HL-60 (cell line): ENCODE measurements around the gene CTIF.

ENCODE experiments used
- DNase-seq, 2 experiments: peaks; one replicate each; pipeline ENCODE4 v3.0.0-alpha.2; 2010 to 2020; ENCODE audit warnings: low read depth in 1 of 2, low spot score in 1 of 2
- H3K27ac ChIP-seq: fragments of 250-450 bp; sonication (Bioruptor Pico); replicated peaks from 2 replicates; pipeline ENCODE4 v1.5.1; 2020; ENCODE audit warnings: mild to moderate bottlenecking, moderate library complexity
- H3K27me3 ChIP-seq: fragments of 250-450 bp; sonication (Bioruptor Pico); 2 replicates; pipeline ENCODE4 v1.5.1; 2021; ENCODE audit warnings: mild to moderate bottlenecking, moderate library complexity; ENCODE audit not compliant: insufficient read depth, poor library complexity, severe bottlenecking
- H3K4me3 ChIP-seq: replicated peaks from 2 replicates; pipeline ENCODE4 v1.5.1; 2011; ENCODE audit warnings: mild to moderate bottlenecking, control low read depth, low read length; ENCODE audit not compliant: insufficient read depth
- GABPA ChIP-seq: IDR thresholded peaks from 2 replicates; pipeline ENCODE4 v1.6.1; 2012; ENCODE audit warnings: low read depth
- POLR2AphosphoS5 ChIP-seq: IDR thresholded peaks from 2 replicates; pipeline ENCODE4 v1.6.1; 2012; ENCODE audit warnings: low read depth
- REST ChIP-seq: IDR thresholded peaks from 2 replicates; pipeline ENCODE4 v1.6.1; 2012; ENCODE audit warnings: low read depth; ENCODE audit not compliant: insufficient replicate concordance
- SPI1 ChIP-seq: IDR thresholded peaks from 2 replicates; pipeline ENCODE4 v1.6.1; 2012; ENCODE audit warnings: low read depth, mild to moderate bottlenecking, borderline replicate concordance
- TF ChIP-seq, protein P1 (sequence below): IDR thresholded peaks from one replicate; pipeline ENCODE4 v1.5.1; 2011; ENCODE audit warnings: low read length, control low read depth, inconsistent platforms; ENCODE audit not compliant: insufficient read depth

CTIF gene

DNA sequence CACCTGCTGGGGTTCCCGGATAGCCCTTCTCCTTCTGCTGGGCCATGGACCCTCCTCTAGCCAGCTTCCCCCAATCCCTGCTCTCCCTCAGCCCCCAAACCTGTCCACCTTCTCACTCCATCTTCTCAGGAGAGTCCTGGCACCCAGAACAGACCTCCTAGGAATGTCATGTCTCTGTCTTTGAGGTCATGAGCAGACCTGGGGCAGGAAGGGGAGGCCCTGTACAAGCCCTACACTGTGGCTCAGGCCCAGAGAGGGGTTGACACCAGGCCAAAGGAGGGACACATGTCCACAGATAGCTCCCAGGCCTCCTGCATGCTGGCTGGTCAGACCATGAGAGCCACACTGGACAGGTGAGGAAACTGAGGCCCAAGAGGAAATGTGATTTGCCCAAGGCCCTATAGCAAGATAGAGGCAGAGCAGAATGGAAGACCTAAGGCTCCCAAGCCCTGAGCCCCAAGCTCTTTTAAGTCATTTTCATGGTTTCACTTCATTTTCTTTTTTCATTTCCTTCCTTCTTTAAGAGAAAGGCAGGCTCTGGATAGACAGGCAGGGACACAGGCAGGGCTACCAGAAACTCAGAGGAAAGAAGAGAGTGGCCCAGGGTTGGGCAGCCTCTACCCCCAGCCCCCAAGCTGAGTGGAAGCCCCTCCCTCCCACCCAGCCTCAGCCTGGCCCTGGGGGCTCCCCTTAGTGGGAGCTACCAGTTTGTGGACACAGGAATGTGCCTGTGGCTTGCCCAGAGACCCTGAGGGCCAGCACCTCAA lies 252.2 kb downstream of the CTIF start:
- Histone ChIP-seq H3K4me3 (no peak overlapping the region), H3K27me3 (no peaks in the 10 kb centered on the region), H3K27ac (no peak overlapping the region)
- DNase-seq = no peak
- TF ChIP-seq POLR2AphosphoS5 (no peak), GABPA (no peak), SPI1 (no peak), REST (no peak)
- TF ChIP-seq, protein P1, sequence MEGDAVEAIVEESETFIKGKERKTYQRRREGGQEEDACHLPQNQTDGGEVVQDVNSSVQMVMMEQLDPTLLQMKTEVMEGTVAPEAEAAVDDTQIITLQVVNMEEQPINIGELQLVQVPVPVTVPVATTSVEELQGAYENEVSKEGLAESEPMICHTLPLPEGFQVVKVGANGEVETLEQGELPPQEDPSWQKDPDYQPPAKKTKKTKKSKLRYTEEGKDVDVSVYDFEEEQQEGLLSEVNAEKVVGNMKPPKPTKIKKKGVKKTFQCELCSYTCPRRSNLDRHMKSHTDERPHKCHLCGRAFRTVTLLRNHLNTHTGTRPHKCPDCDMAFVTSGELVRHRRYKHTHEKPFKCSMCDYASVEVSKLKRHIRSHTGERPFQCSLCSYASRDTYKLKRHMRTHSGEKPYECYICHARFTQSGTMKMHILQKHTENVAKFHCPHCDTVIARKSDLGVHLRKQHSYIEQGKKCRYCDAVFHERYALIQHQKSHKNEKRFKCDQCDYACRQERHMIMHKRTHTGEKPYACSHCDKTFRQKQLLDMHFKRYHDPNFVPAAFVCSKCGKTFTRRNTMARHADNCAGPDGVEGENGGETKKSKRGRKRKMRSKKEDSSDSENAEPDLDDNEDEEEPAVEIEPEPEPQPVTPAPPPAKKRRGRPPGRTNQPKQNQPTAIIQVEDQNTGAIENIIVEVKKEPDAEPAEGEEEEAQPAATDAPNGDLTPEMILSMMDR = no peak

- no peak for DNase-seq
Measured at GRCh38 chr18:48791636-48792105, 252.8 kb downstream of the CTIF start.

GRCh38 chr18:48792141-48792540 lies 253.3 kb downstream of the CTIF start:
- Histone ChIP-seq H3K4me3 (no peak overlapping the region), H3K27me3 (no peaks in the 10 kb centered on the region), H3K27ac (no peak overlapping the region)
- no peak for TF ChIP-seq GABPA
- no peak for TF ChIP-seq REST
- TF ChIP-seq, protein P1 = no peak
- TF ChIP-seq POLR2AphosphoS5 = no peak
- no peak for TF ChIP-seq SPI1
- DNase-seq = no peak

More at GRCh38 chr18:48791636-48792105, 252.8 kb downstream of the CTIF start:
- Histone ChIP-seq H3K27me3 (no peaks in the 10 kb centered on the region), H3K27ac (no peak overlapping the region), H3K4me3 (no peak overlapping the region)
- no peak for TF ChIP-seq SPI1
- TF ChIP-seq POLR2AphosphoS5 = no peak
- TF ChIP-seq, protein P1 = no peak
- TF ChIP-seq GABPA = no peak
- no peak for TF ChIP-seq REST
